ENCODE measurements around the gene SS18L1.

The SS18L1 gene

DNA sequence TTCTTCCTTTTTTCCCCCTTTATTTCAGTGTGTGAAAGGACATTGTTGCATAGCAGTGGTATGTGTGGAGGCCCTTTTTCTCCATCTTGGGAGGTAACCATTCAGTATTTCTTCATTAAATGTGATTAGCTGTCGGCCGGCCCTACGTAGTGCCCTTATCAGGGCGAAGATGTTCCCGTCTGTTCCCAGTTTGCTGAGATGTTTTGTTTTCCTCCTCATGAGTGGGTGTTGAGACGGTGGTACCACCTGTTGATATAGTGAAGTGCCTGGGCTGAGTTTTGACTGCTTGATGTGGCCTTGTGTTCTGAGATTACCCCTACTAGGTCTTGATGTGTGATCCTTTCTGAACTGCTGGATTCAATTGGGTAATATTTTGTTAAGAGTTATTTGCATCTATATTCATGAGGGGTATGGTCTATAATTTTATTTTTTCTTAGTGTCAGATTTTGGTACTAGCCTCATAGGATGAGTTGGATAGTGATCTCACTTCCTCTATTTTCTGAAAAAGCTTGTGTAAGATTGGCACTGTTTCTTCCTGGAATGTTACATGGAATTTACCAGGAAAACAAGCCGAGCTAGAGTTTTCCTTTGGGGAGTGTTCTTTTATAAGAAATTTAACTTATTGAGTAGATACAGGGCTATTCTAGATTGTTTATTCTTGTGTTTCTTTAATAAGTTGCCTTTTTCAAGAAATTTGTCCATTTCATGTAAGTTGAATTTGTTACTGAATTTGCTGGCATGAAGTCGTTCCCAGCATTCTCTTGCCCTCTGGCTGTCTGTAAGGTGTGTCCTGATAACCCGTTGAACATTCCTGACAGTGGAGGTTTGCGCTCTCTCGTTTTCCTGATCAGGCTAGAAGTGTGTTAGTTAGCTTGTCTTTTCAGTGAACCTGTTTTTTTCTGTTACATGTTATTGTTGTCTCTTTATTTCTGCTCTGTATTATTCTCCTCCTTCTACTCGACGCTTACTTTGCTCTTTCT lies 43.6 kb downstream of the SS18L1 start:
- Histone ChIP-seq H3K9me3 (ENCODE audit: insufficient read depth, low read length) (no peaks in the 10 kb centered on the region), H3K36me3 (replicated peaks; ENCODE audit: low read depth, low read length) (peaks cover 9% of the 10 kb centered on the region), H4K20me1 (ENCODE audit: insufficient read depth, low read length) (peaks cover 7% of the 10 kb centered on the region), H3K27me3 (ENCODE audit: low read depth, low read length) (no peaks in the 10 kb centered on the region), H3K9ac (ENCODE audit: low read length) (no peak overlapping the region), H3K4me3 (ENCODE audit: low read length) (no peak overlapping the region), H3K4me1 (ENCODE audit: low read length) (peaks cover 23% of the 10 kb centered on the region), H2AFZ (ENCODE audit: low read depth, low read length) (no peak overlapping the region), H3K4me2 (ENCODE audit: low read length) (no peak overlapping the region), H3K27ac (ENCODE audit: low read length) (no peak overlapping the region), H3K79me2 (ENCODE audit: low read length) (peaks cover 87% of the 10 kb centered on the region)
- TF ChIP-seq EZH2phosphoT487 (IDR thresholded peaks at IDR 0.05; ENCODE audit: low read depth), result no peak
- TF ChIP-seq, protein P1, sequence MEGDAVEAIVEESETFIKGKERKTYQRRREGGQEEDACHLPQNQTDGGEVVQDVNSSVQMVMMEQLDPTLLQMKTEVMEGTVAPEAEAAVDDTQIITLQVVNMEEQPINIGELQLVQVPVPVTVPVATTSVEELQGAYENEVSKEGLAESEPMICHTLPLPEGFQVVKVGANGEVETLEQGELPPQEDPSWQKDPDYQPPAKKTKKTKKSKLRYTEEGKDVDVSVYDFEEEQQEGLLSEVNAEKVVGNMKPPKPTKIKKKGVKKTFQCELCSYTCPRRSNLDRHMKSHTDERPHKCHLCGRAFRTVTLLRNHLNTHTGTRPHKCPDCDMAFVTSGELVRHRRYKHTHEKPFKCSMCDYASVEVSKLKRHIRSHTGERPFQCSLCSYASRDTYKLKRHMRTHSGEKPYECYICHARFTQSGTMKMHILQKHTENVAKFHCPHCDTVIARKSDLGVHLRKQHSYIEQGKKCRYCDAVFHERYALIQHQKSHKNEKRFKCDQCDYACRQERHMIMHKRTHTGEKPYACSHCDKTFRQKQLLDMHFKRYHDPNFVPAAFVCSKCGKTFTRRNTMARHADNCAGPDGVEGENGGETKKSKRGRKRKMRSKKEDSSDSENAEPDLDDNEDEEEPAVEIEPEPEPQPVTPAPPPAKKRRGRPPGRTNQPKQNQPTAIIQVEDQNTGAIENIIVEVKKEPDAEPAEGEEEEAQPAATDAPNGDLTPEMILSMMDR (IDR thresholded peaks at IDR 0.05; ENCODE audit: low read depth, low read length), result no peak

DNA sequence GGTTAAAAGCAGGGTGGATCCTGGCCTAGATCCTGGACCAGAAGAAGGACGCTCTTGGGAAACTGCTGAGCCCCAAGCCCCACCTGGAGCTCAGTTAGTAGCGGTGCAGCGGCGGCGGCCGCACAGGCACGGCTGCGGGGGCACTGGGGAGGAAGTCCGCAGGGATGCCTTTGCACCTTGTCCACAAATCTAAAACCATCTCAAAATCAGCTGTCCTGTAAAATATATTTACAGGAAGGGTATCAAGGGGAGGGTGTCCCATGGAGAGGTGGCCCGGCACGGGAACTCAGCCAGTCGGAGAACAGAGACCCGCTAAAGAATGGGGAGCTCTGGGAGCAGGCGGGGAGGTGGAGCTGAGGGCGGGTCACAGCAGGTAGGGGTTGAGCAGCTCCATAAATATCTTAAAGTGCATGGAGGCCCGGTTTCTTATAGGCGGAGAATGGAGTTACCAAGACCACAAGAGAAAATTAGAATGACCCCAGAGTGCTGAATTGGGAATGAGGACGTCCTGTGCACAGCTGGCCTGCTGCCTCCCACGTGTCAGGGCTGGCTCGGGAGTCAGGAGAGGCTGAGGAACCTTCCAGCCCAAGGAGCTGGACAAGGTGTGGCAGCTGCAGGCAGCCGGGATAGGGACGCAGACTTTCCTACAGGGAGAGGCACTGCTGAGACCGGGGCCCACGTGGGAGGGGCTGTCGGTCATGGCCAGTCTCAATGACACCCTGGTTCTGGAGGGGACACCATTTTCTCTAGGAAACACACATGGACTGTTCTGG lies 47.3 kb downstream of the SS18L1 start:
- no peak overlapping the region for H3K9ac ChIP-seq (ENCODE audit: low read length)
- H3K4me1 ChIP-seq (ENCODE audit: low read length), result peaks cover 20% of the 10 kb centered on the region
- no peak overlapping the region for H3K4me3 ChIP-seq (ENCODE audit: low read length)
- H4K20me1 ChIP-seq (ENCODE audit: insufficient read depth, low read length), result peaks cover 7% of the 10 kb centered on the region
- H3K27me3 ChIP-seq (ENCODE audit: low read depth, low read length), result no peaks in the 10 kb centered on the region
- TF ChIP-seq, protein P1 (IDR thresholded peaks at IDR 0.05; ENCODE audit: low read depth, low read length), result no peak
- no peak for TF ChIP-seq EZH2phosphoT487 (IDR thresholded peaks at IDR 0.05; ENCODE audit: low read depth)
- H2AFZ ChIP-seq (ENCODE audit: low read depth, low read length), result no peak overlapping the region
- no peak overlapping the region for H3K4me2 ChIP-seq (ENCODE audit: low read length)
- H3K36me3 ChIP-seq (replicated peaks; ENCODE audit: low read depth, low read length), result peaks cover 12% of the 10 kb centered on the region
- no peaks in the 10 kb centered on the region for H3K9me3 ChIP-seq (ENCODE audit: insufficient read depth, low read length)
- peaks cover 56% of the 10 kb centered on the region for H3K79me2 ChIP-seq (ENCODE audit: low read length)
- H3K27ac ChIP-seq (ENCODE audit: low read length), result no peak overlapping the region

DNA sequence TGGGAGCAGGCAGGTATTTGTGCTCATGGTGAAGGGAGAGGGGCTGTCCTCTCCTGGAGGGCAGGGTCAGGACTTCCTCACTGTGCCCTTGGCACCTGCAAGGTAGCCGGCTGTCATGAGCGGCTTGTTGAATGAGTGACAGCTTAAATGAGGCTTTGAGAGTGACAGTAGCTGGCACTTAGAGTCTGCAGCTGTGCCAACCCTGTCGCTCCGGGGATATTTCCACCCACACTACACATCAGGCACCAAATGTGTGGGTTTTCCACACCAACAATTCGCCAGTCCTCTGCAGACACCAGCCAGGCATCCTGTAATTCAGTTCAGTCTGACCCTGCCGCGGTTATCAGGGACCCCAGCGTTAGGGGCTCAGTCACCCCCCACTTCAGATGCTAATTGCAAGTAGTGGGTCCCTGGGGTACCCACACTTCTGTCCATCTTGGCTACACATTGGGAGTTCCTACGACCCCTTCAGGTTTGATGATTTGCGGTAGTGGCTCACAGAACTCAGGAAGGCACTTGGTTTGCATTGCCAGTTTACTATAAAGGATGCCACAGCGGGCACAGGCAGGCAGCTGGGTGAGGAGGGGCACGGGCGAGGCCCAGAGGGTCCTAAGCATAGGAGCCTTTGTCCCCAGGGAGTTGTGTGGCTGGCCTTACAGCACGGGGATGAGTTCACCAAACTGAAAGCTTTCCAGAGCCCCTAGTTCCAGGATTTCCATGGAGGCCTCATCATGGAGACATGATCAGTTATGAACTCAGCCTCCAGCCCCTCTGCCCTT lies 48.4 kb downstream of the SS18L1 start:
- Histone ChIP-seq H3K4me1 (ENCODE audit: low read length) (peaks cover 16% of the 10 kb centered on the region), H3K27ac (ENCODE audit: low read length) (no peak overlapping the region), H3K79me2 (ENCODE audit: low read length) (peaks cover 45% of the 10 kb centered on the region), H2AFZ (ENCODE audit: low read depth, low read length) (no peak overlapping the region), H3K27me3 (ENCODE audit: low read depth, low read length) (no peaks in the 10 kb centered on the region), H4K20me1 (ENCODE audit: insufficient read depth, low read length) (peaks cover 7% of the 10 kb centered on the region; the same call in 1 of the 2 replicates), H3K9ac (ENCODE audit: low read length) (no peak overlapping the region), H3K4me3 (ENCODE audit: low read length) (no peak overlapping the region), H3K9me3 (ENCODE audit: insufficient read depth, low read length) (no peaks in the 10 kb centered on the region), H3K36me3 (replicated peaks; ENCODE audit: low read depth, low read length) (peaks cover 12% of the 10 kb centered on the region), H3K4me2 (ENCODE audit: low read length) (no peak overlapping the region)
- TF ChIP-seq, protein P1 (IDR thresholded peaks at IDR 0.05; ENCODE audit: low read depth, low read length), result no peak
- TF ChIP-seq EZH2phosphoT487 (IDR thresholded peaks at IDR 0.05; ENCODE audit: low read depth), result no peak

Measured in OCI-LY3 (cell line).